Measurements from ENCODE around the gene ATP8A1. TPM values are rescaled to one million over a fixed set of nuclear protein-coding genes. Genes with fewer than 3 reads are reported as not detected.
"Not testable (repeated sequence)": the region's sequence is repeated elsewhere in the genome, so short reads cannot be mapped to it uniquely, and the experiment has no call there.

The ATP8A1 gene
- total RNA-seq, 1 experiment from 2014 or later: 0.80 TPM

GRCh38 chr4:42487230-42487629 is 169.7 kb downstream of the ATP8A1 start:
- Histone ChIP-seq H3K9me3 (ENCODE audit: control insufficient read depth, insufficient read depth, low read depth, low read length) (no peaks in the 10 kb centered on the region), H3K36me3 (ENCODE audit: control insufficient read depth, insufficient read depth, low read length) (no peaks in the 10 kb centered on the region), H3K27me3 (ENCODE audit: control insufficient read depth, insufficient read depth, low read length) (peaks cover 3% of the 10 kb centered on the region), H3K27ac (ENCODE audit: low read length) (no peak overlapping the region), H3K4me3 (ENCODE audit: low read depth in 2 of 2, low read length in 2 of 2) (no peak overlapping the region), H3K4me1 (ENCODE audit: control insufficient read depth, insufficient read depth, low read length) (no peaks in the 10 kb centered on the region)
- no TSS peak for BruUV-seq (replicated peaks)
- DNase-seq (ENCODE audit: low read depth, low spot score) (no peak), ATAC-seq (no peak)
- TF ChIP-seq REST (IDR thresholded peaks at IDR 0.05; ENCODE audit: insufficient read depth in 1 of 2, low read depth in 2 of 2, low read length in 1 of 2) (no peak), SIN3A (IDR thresholded peaks at IDR 0.05; ENCODE audit: borderline replicate concordance, insufficient read depth, low read depth, low read length) (no peak), POLR2AphosphoS5 (IDR thresholded peaks at IDR 0.05; ENCODE audit: low read depth, low read length) (no peak), TCF7L2 (IDR thresholded peaks at IDR 0.05; ENCODE audit: low read depth, low read length) (no peak), CTCF (IDR thresholded peaks at IDR 0.05) (no peak)
- in situ Hi-C loops (cut with HindIII; ENCODE audit: low pct_unique_long_range_greater_than_20kb, low sequenced_read_pairs) (no loop called here), intact Hi-C loops (cut with micrococcal nuclease; ENCODE audit: unreplicated experiment) (no loop called here)
- POLR2A ChIA-PET: no interaction called here
- CTCF ChIA-PET: no interaction called here

GRCh38 chr4:42486156-42486555 is 170.7 kb downstream of the ATP8A1 start:
- H3K27me3 ChIP-seq (ENCODE audit: control insufficient read depth, insufficient read depth, low read length); in situ Hi-C loops (cut with HindIII; ENCODE audit: low pct_unique_long_range_greater_than_20kb, low sequenced_read_pairs); intact Hi-C loops (cut with micrococcal nuclease; ENCODE audit: unreplicated experiment); POLR2A ChIA-PET; BruUV-seq (replicated peaks); DNase-seq (ENCODE audit: low read depth, low spot score); H3K4me3 ChIP-seq (ENCODE audit: low read depth in 2 of 2, low read length in 2 of 2); H3K36me3 ChIP-seq (ENCODE audit: control insufficient read depth, insufficient read depth, low read length); ATAC-seq; H3K9me3 ChIP-seq (ENCODE audit: control insufficient read depth, insufficient read depth, low read depth, low read length); H3K4me1 ChIP-seq (ENCODE audit: control insufficient read depth, insufficient read depth, low read length); CTCF ChIA-PET; H3K27ac ChIP-seq (ENCODE audit: low read length): not testable (repeated sequence)

- BruUV-seq (replicated peaks): no TSS peak
- POLR2A ChIA-PET: no interaction called here
- ATAC-seq: no peak
- H3K27me3 ChIP-seq (ENCODE audit: control insufficient read depth, insufficient read depth, low read length): peaks cover 3% of the 10 kb centered on the region
- CTCF ChIA-PET: no interaction called here
- H3K9me3 ChIP-seq (ENCODE audit: control insufficient read depth, insufficient read depth, low read depth, low read length): no peaks in the 10 kb centered on the region
- H3K4me1 ChIP-seq (ENCODE audit: control insufficient read depth, insufficient read depth, low read length): no peaks in the 10 kb centered on the region
- H3K27ac ChIP-seq (ENCODE audit: low read length): no peak overlapping the region
- intact Hi-C loops (cut with micrococcal nuclease; ENCODE audit: unreplicated experiment): no loop called here
- no peak overlapping the region for H3K4me3 ChIP-seq (ENCODE audit: low read depth in 2 of 2, low read length in 2 of 2)
- DNase-seq (ENCODE audit: low read depth, low spot score): no peak
- in situ Hi-C loops (cut with HindIII; ENCODE audit: low pct_unique_long_range_greater_than_20kb, low sequenced_read_pairs): no loop called here
- no peaks in the 10 kb centered on the region for H3K36me3 ChIP-seq (ENCODE audit: control insufficient read depth, insufficient read depth, low read length)
- TF ChIP-seq CTCF (IDR thresholded peaks at IDR 0.05): no peak
- TF ChIP-seq REST (IDR thresholded peaks at IDR 0.05; ENCODE audit: insufficient read depth in 1 of 2, low read depth in 2 of 2, low read length in 1 of 2): no peak
- no peak for TF ChIP-seq SIN3A (IDR thresholded peaks at IDR 0.05; ENCODE audit: borderline replicate concordance, insufficient read depth, low read depth, low read length)
- TF ChIP-seq TCF7L2 (IDR thresholded peaks at IDR 0.05; ENCODE audit: low read depth, low read length): no peak
- no peak for TF ChIP-seq POLR2AphosphoS5 (IDR thresholded peaks at IDR 0.05; ENCODE audit: low read depth, low read length)
Measured at GRCh38 chr4:42484630-42485029, 172.3 kb downstream of the ATP8A1 start.
